ENCODE data around the gene PDGFRB. TPM values are rescaled to one million over a fixed set of nuclear protein-coding genes. Genes with fewer than 3 reads are reported as not detected.

The PDGFRB gene
- total RNA-seq, 2 donors from 2014 or later: 8.6 to 18.1 TPM

- Histone ChIP-seq H3K9ac (ENCODE audit: low read depth in 2 of 2, low read length in 2 of 2) (no peak overlapping the region), H3K4me3 (no peak overlapping the region), H3K4me1 (no peaks in the 10 kb centered on the region), H3K27me3 (no peaks in the 10 kb centered on the region), H3K27ac (no peak overlapping the region), H3K36me3 (no peaks in the 10 kb centered on the region), H3K9me3 (no peaks in the 10 kb centered on the region)
- TF ChIP-seq CTCF (IDR thresholded peaks at IDR 0.05): no peak
- intact Hi-C loops (cut with DNase I): no loop called here
- no peak for DNase-seq
Observed at GRCh38 chr5:150065886-150066285, 89.8 kb downstream of the PDGFRB start.

- no peak for TF ChIP-seq CTCF (IDR thresholded peaks at IDR 0.05)
- no peak for DNase-seq
- no peaks in the 10 kb centered on the region for H3K9me3 ChIP-seq
- no peak overlapping the region for H3K9ac ChIP-seq (ENCODE audit: low read depth in 2 of 2, low read length in 2 of 2)
- H3K4me1 ChIP-seq: no peaks in the 10 kb centered on the region
- intact Hi-C loops (cut with DNase I): no loop called here
- no peaks in the 10 kb centered on the region for H3K36me3 ChIP-seq
- H3K27me3 ChIP-seq: no peaks in the 10 kb centered on the region
- no peak overlapping the region for H3K27ac ChIP-seq
- H3K4me3 ChIP-seq: no peak overlapping the region
Observed at GRCh38 chr5:150065346-150065745, 90.3 kb downstream of the PDGFRB start.

GRCh38 chr5:150064681-150065220 is 90.9 kb downstream of the PDGFRB start:
- intact Hi-C loops (cut with DNase I): no loop called here
- Histone ChIP-seq H3K9ac (ENCODE audit: low read depth in 2 of 2, low read length in 2 of 2) (no peak overlapping the region), H3K36me3 (no peaks in the 10 kb centered on the region), H3K4me1 (no peaks in the 10 kb centered on the region), H3K4me3 (no peak overlapping the region), H3K27ac (no peak overlapping the region), H3K27me3 (no peaks in the 10 kb centered on the region), H3K9me3 (no peaks in the 10 kb centered on the region)
- no peak for TF ChIP-seq CTCF (IDR thresholded peaks at IDR 0.05)
- DNase-seq: no peak

Other genes starting within 250 kb of the PDGFRB start
- 1 to 10 TPM; 1.5 to 2.7 TPM for gene PDE6A, start 211.1 kb downstream of the PDGFRB start, total RNA-seq
- 100 to 1,000 TPM; 339 to 770 TPM for gene SLC26A2, start 195.1 kb downstream of the PDGFRB start, total RNA-seq
- 1 to 10 TPM; 3.9 to 4.6 TPM for gene TIGD6, start 155.2 kb downstream of the PDGFRB start, total RNA-seq
- gene HMGXB3, start 155.1 kb downstream of the PDGFRB start, total RNA-seq: 10 to 100 TPM; 21.8 to 40.2 TPM
- gene CSF1R, start 69.3 kb downstream of the PDGFRB start, total RNA-seq: 10 to 100 TPM in 1 of 2 donors, 1 to 10 TPM in 1; 7.2 to 26.1 TPM
- gene CDX1, start 10.9 kb upstream of the PDGFRB start, total RNA-seq: 100 to 1,000 TPM; 299 to 498 TPM
- 10 to 100 TPM in 1 of 2 donors, 1 to 10 TPM in 1; 5.0 to 24.9 TPM for gene SLC6A7, start 34.2 kb upstream of the PDGFRB start, total RNA-seq
- under 1 TPM; 0.05 to 0.61 TPM for gene CAMK2A, start 133.9 kb upstream of the PDGFRB start, total RNA-seq
- under 1 TPM; 0.17 to 0.69 TPM for gene ARSI, start 147.1 kb upstream of the PDGFRB start, total RNA-seq
- 10 to 100 TPM; 17.3 to 68.5 TPM for gene TCOF1, start 201.9 kb upstream of the PDGFRB start, total RNA-seq